Glutamatergic neuron (in vitro differentiated cells): ENCODE measurements around the gene JADE1. TPM values are rescaled to one million over a fixed set of nuclear protein-coding genes. Genes with fewer than 3 reads are reported as not detected.

Experiments
- DNase-seq: peaks from one replicate; pipeline ENCODE4 v3.0.0; 2022
- H3K27ac Mint-ChIP-seq: one replicate; pipeline ENCODE4 v1.8.0; 2020; ENCODE audit warnings: mild to moderate bottlenecking, mixed read lengths, inconsistent platforms; ENCODE audit not compliant: unreplicated experiment
- H3K27me3 Mint-ChIP-seq: one replicate; pipeline ENCODE4 v1.8.0; 2020; ENCODE audit warnings: mild to moderate bottlenecking, moderate library complexity, mixed read lengths, inconsistent platforms; ENCODE audit not compliant: unreplicated experiment
- H3K36me3 Mint-ChIP-seq: one replicate; pipeline ENCODE4 v1.8.0; 2020; ENCODE audit warnings: mild to moderate bottlenecking, mixed read lengths, inconsistent platforms; ENCODE audit not compliant: unreplicated experiment
- H3K4me1 Mint-ChIP-seq: one replicate; pipeline ENCODE4 v1.8.0; 2020; ENCODE audit warnings: mild to moderate bottlenecking, low read depth, mixed read lengths, inconsistent platforms; ENCODE audit not compliant: unreplicated experiment
- H3K4me3 Mint-ChIP-seq: one replicate; pipeline ENCODE4 v1.8.0; 2020; ENCODE audit warnings: mild to moderate bottlenecking, mixed read lengths, inconsistent platforms; ENCODE audit not compliant: unreplicated experiment
- H3K9me3 Mint-ChIP-seq: one replicate; pipeline ENCODE4 v1.8.0; 2020; ENCODE audit warnings: mild to moderate bottlenecking, moderate library complexity, mixed read lengths, inconsistent platforms; ENCODE audit not compliant: unreplicated experiment
- CTCF ChIP-seq: fragments of 200-600 bp; sonication (generic); IDR thresholded peaks from one replicate; pipeline ENCODE4 v1.5.0; 2021; ENCODE audit not compliant: partially characterized antibody, unreplicated experiment
- total RNA-seq: library from RNA; stranded (reverse); fragmentation: NEBNext Ultra II Directional; extraction: Animal tissue kit (Norgen Biotek cat#: 25700); gene quantifications from one replicate; pipeline ENCODE4 v1.2.1, GENCODE V29; 2021; ENCODE audit not compliant: unreplicated experiment

The JADE1 gene
- total RNA-seq, 1 donor from 2014 or later, result 9.1 TPM

- no peak overlapping the region for H3K4me3 Mint-ChIP-seq
Observed at GRCh38 chr4:128823025-128823661, 13.6 kb downstream of the JADE1 start.

GRCh38 chr4:128825226-128825625, 15.7 kb downstream of the JADE1 start:
- Mint-ChIP-seq H3K4me1 (no peaks in the 10 kb centered on the region), H3K27me3 (peaks cover 2% of the 10 kb centered on the region), H3K9me3 (no peaks in the 10 kb centered on the region), H3K27ac (no peak overlapping the region), H3K36me3 (no peaks in the 10 kb centered on the region), H3K4me3 (no peak overlapping the region)
- TF ChIP-seq CTCF, result no peak
- DNase-seq, result no peak

More at GRCh38 chr4:128823025-128823661, 13.6 kb downstream of the JADE1 start:
- no peak for TF ChIP-seq CTCF
- Mint-ChIP-seq H3K27ac (no peak overlapping the region), H3K27me3 (peaks cover 2% of the 10 kb centered on the region), H3K9me3 (peaks cover 4% of the 10 kb centered on the region), H3K36me3 (no peaks in the 10 kb centered on the region), H3K4me1 (no peaks in the 10 kb centered on the region)
- DNase-seq, result no peak

- Mint-ChIP-seq H3K9me3 (no peaks in the 10 kb centered on the region), H3K4me1 (peaks cover 6% of the 10 kb centered on the region), H3K27ac (no peak overlapping the region), H3K36me3 (no peaks in the 10 kb centered on the region), H3K4me3 (no peak overlapping the region), H3K27me3 (peaks cover 2% of the 10 kb centered on the region)
- TF ChIP-seq CTCF, result no peak
- DNase-seq, result no peak
Observed at GRCh38 chr4:128827296-128827695, 17.8 kb downstream of the JADE1 start.

GRCh38 chr4:128830906-128831503, 21.5 kb downstream of the JADE1 start:
- no peak for DNase-seq
- Mint-ChIP-seq H3K36me3 (no peaks in the 10 kb centered on the region), H3K4me1 (peaks cover 6% of the 10 kb centered on the region), H3K27ac (no peak overlapping the region), H3K27me3 (no peaks in the 10 kb centered on the region), H3K4me3 (no peak overlapping the region), H3K9me3 (peaks cover 1% of the 10 kb centered on the region)
- TF ChIP-seq CTCF, result no peak

GRCh38 chr4:128831531-128832242, 22.2 kb downstream of the JADE1 start:
- Mint-ChIP-seq H3K27me3 (no peaks in the 10 kb centered on the region), H3K4me3 (no peak overlapping the region), H3K9me3 (peaks cover 1% of the 10 kb centered on the region), H3K4me1 (peaks cover 6% of the 10 kb centered on the region), H3K27ac (no peak overlapping the region), H3K36me3 (no peaks in the 10 kb centered on the region)
- DNase-seq, result no peak
- no peak for TF ChIP-seq CTCF
